Cardiac muscle cell (in vitro differentiated cells and primary cell): ENCODE measurements around the gene ZFYVE26. TPM values are rescaled to one million over a fixed set of nuclear protein-coding genes. Genes with fewer than 3 reads are reported as not detected.
"Not testable (repeated sequence)": the region's sequence is repeated elsewhere in the genome, so short reads cannot be mapped to it uniquely, and the experiment has no call there.

Source experiments
- DNase-seq, 2 donors: peaks; one replicate each; pipeline versions ENCODE4 v3.0.0 to v3.0.0-alpha.2; 2010 to 2017; ENCODE audit warnings: low read depth in 1 of 2, low spot score in 1 of 2
- H3K27ac ChIP-seq: fragments of 200-600 bp; sonication (generic); 2 replicates; pipeline ENCODE4 v1.5.1; 2016
- H3K27me3 ChIP-seq: fragments of 200-600 bp; sonication (generic); 2 replicates; pipeline ENCODE4 v1.6.0; 2016; ENCODE audit warnings: control low read depth
- H3K36me3 ChIP-seq: fragments of 200-600 bp; sonication (generic); 2 replicates; pipeline ENCODE4 v1.5.1; 2016; ENCODE audit warnings: control low read depth
- H3K4me1 ChIP-seq: fragments of 200-600 bp; sonication (generic); 2 replicates; pipeline ENCODE4 v1.8.1; 2017; ENCODE audit warnings: low read depth, mild to moderate bottlenecking, mixed run types
- H3K4me3 ChIP-seq: fragments of 200-600 bp; sonication (generic); 2 replicates; pipeline ENCODE4 v1.5.1; 2016; ENCODE audit warnings: mild to moderate bottlenecking
- H3K9me3 ChIP-seq: fragments of 200-600 bp; sonication (generic); 2 replicates; pipeline ENCODE4 v1.5.1; 2017; ENCODE audit warnings: low read depth, mild to moderate bottlenecking, control low read depth
- polyA plus RNA-seq: library from polyadenylated mRNA; unstranded; fragments of >200 nt; fragmentation: Nextera tagmentation; extraction: Ambion mirVana; gene quantifications from 2 replicates; pipeline ENCODE4 v1.2.1, GENCODE V29; 2016
- total RNA-seq: library from RNA; depleted of rRNA; stranded (reverse); fragments of >200 nt; gene quantifications from 2 replicates; pipeline ENCODE4 v1.2.3, GENCODE V29; 2016
- TF ChIP-seq, protein P1 (sequence below): IDR thresholded peaks from 2 replicates; pipeline ENCODE4 v1.5.1; 2012; ENCODE audit warnings: low read depth, mild to moderate bottlenecking, low read length

Gene ZFYVE26
- total and polyA plus RNA-seq, 2 experiments from 2014 or later: 3.9 to 13.3 TPM

DNA sequence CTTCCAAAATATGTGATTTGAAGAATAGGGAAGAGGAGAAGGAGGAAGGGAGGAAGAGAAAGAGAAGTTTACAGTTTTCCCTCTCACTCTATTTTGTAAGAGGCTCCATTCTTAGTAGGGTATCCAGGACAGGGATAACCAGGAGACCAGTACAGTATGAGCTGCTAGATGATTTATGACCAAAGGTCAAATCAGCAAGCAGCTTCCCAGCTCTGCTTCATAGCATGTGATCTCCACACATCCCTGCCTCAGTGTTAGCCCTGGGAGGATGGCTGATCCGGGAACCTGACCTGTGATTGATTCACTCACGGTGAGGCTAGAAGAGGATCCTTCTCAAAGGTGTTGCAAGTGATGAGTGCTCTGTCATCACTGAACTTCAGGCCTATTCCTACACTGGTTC lies 98.1 kb downstream of the ZFYVE26 start:
- TF ChIP-seq, protein P1, sequence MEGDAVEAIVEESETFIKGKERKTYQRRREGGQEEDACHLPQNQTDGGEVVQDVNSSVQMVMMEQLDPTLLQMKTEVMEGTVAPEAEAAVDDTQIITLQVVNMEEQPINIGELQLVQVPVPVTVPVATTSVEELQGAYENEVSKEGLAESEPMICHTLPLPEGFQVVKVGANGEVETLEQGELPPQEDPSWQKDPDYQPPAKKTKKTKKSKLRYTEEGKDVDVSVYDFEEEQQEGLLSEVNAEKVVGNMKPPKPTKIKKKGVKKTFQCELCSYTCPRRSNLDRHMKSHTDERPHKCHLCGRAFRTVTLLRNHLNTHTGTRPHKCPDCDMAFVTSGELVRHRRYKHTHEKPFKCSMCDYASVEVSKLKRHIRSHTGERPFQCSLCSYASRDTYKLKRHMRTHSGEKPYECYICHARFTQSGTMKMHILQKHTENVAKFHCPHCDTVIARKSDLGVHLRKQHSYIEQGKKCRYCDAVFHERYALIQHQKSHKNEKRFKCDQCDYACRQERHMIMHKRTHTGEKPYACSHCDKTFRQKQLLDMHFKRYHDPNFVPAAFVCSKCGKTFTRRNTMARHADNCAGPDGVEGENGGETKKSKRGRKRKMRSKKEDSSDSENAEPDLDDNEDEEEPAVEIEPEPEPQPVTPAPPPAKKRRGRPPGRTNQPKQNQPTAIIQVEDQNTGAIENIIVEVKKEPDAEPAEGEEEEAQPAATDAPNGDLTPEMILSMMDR: no peak

DNA sequence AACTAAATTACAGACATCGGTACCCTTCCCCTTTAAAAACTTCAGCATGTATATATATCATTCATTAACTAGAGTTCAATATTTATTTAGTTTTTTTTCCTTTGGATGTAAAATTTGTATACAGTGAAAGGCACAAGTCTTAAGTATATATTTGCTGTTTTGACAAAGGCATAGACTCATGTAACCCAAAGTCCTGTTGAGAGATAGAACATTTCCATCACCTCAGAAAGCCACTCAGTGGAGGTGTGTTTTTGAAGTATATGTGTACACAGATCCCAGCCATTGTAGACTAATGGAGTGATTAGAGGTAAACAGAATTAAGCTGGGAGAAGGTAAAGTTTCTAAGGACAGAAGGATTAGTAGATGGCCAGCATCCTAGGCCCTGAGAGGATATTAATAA lies 99.3 kb downstream of the ZFYVE26 start:
- H3K9me3 ChIP-seq: no peaks in the 10 kb centered on the region

More for the DNA sequence above, 98.1 kb downstream of the ZFYVE26 start:
- Histone ChIP-seq H3K4me3 (no peak overlapping the region), H3K27me3 (peaks cover 10% of the 10 kb centered on the region), H3K4me1 (no peaks in the 10 kb centered on the region), H3K36me3 (no peaks in the 10 kb centered on the region), H3K9me3 (no peaks in the 10 kb centered on the region), H3K27ac (no peak overlapping the region)
- DNase-seq: no peak

GRCh38 chr14:67710209-67710608 lies 106.2 kb downstream of the ZFYVE26 start:
- Histone ChIP-seq H3K9me3 (no peaks in the 10 kb centered on the region), H3K27ac (no peak overlapping the region), H3K4me1 (no peaks in the 10 kb centered on the region), H3K4me3 (no peak overlapping the region), H3K27me3 (no peaks in the 10 kb centered on the region), H3K36me3 (no peaks in the 10 kb centered on the region)
- DNase-seq: no peak
- TF ChIP-seq, protein P1: no peak

More for the DNA sequence above, 99.3 kb downstream of the ZFYVE26 start:
- H3K4me1 ChIP-seq: no peaks in the 10 kb centered on the region
- H3K27ac ChIP-seq: no peak overlapping the region
- H3K36me3 ChIP-seq: no peaks in the 10 kb centered on the region
- TF ChIP-seq, protein P1: no peak
- H3K27me3 ChIP-seq: peaks cover 10% of the 10 kb centered on the region
- H3K4me3 ChIP-seq: no peak overlapping the region
- no peak for DNase-seq

DNA sequence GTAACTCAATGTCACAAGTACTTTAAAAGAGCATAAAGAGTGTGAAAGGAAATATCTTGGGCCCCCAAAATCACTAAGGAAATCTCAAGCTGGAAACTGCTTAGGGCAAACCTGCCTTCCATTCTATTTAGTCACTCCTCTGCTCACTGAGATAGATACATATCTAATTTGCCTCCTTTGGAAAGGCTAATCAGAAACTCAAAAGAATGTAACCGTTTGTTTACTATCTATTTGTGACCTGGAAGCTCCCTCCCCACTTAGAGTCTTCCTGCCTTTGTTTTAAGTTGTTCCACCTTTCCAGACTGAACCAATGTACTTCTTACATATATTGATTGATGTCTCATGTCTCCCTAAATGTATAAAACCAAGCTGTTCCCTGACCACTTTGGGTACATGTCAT lies 106.6 kb downstream of the ZFYVE26 start:
- H3K4me3 ChIP-seq, DNase-seq, H3K36me3 ChIP-seq, H3K27me3 ChIP-seq, H3K4me1 ChIP-seq, H3K9me3 ChIP-seq, H3K27ac ChIP-seq: not testable (repeated sequence)

- H3K4me3 ChIP-seq, H3K27ac ChIP-seq, H3K27me3 ChIP-seq, H3K4me1 ChIP-seq, H3K9me3 ChIP-seq, H3K36me3 ChIP-seq, DNase-seq: not testable (repeated sequence)
Observed at GRCh38 chr14:67709346-67709745, 107.0 kb downstream of the ZFYVE26 start.

DNA sequence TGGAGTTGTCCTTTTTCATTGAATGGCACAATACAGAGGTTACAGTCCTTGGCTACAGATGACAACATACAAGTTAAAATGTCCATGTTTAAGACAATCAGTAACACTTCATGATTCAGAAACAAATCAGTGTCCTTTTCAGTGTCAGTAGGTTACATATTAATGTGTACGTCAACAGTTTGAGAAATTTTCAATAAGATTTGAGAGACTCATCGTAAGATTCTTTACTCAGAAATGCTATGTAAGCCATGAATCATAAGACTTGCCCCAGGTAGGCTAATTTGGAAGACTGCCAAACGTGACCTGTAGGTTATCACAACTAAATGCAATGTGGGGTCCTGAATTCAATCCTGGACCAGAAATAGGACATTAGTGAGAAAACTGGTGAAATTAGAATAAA lies 111.2 kb downstream of the ZFYVE26 start:
- H3K27me3 ChIP-seq: no peaks in the 10 kb centered on the region

More for the DNA sequence above, 111.2 kb downstream of the ZFYVE26 start:
- Histone ChIP-seq H3K4me1 (no peaks in the 10 kb centered on the region), H3K4me3 (no peak overlapping the region), H3K27ac (no peak overlapping the region), H3K9me3 (no peaks in the 10 kb centered on the region), H3K36me3 (no peaks in the 10 kb centered on the region)
- no peak for DNase-seq
- TF ChIP-seq, protein P1: no peak
